SH-SY5Y (cell line): ENCODE measurements around the gene SPRING1.
A peak's percentile ranks its signal among the peaks of the same experiment; 100 is the strongest.

Experiments
- GATA2 ChIP-seq: IDR thresholded peaks from 2 replicates; pipeline ENCODE4 v1.6.1; 2011; ENCODE audit warnings: mild to moderate bottlenecking, low read depth, low read length
- GATA3 ChIP-seq: IDR thresholded peaks from 2 replicates; pipeline ENCODE4 v1.6.1; 2011; ENCODE audit warnings: low read depth, mild to moderate bottlenecking, low read length, moderate library complexity

Gene SPRING1

GRCh38 chr12:116703214-116703795 lies 34.6 kb downstream of the SPRING1 start:
- TF ChIP-seq GATA3: no peak
- no peak for TF ChIP-seq GATA2

DNA sequence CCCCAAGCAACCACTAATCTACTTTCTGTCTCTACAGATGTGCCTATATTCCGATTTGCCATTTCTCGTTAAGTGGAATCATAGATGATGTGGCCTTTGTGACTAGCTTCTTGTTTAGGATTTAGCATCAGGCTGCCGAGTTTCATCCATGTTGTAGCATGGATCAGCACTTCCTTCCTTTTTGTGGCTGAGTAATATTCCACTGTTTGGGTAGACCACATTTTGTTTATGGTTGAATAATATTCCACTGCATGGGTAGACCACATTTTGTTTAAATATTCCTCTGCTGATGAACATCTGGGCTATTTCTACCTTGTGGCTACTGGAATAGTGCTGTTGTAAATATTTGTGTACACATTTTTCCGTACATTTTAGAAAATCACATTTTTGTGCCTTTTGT lies 36.4 kb downstream of the SPRING1 start:
- TF ChIP-seq GATA3 (no peak), GATA2 (no peak)

DNA sequence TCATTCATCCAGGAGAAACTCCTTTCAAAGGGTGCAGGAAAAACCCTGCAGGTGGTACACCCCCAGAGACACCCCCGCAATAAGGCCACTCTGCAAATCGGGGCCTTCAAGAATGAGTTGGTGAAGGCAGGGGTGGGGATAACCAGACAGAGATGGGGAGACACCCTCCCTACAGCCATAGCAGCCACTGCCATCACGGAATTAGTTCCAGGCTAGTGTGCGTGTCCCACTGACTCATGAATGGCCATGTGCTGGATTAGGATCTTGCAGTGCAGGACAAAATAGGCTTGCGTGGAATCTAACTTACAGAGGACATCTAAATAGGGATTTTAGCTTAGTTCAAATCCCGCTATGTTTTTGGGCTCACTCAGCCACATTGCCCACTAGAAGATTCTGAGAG lies 37.8 kb downstream of the SPRING1 start:
- no peak for TF ChIP-seq GATA3
- TF ChIP-seq GATA2: no peak

DNA sequence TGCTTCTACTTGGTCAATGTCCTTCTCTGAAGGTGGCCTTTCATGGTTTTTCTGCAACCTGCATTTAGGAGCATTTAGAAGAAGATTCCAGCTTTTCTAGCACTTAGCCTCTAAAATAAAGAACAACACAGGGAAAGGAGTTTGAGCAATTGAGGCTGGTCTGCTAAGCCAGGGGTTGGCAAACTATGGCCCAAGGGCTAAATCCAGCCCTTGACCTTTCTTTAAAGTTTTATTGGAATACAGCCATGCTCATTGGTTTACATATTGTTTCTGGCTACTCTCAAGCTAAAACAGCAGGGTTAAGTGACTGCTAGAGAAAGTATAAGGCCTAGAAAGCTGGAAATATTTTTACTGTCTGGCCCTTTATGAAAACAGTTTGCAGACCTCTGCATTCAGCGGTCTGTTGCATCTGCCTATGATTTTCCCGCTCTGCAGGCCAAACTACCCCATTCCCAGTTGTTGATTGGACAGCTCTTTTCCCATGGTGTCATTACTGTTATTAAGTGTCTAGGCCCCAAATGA lies 39.3 kb downstream of the SPRING1 start:
- TF ChIP-seq GATA2: no peak
- no peak for TF ChIP-seq GATA3

GRCh38 chr12:116698116-116698515 lies 39.8 kb downstream of the SPRING1 start:
- TF ChIP-seq GATA3 (no peak), GATA2 (no peak)

DNA sequence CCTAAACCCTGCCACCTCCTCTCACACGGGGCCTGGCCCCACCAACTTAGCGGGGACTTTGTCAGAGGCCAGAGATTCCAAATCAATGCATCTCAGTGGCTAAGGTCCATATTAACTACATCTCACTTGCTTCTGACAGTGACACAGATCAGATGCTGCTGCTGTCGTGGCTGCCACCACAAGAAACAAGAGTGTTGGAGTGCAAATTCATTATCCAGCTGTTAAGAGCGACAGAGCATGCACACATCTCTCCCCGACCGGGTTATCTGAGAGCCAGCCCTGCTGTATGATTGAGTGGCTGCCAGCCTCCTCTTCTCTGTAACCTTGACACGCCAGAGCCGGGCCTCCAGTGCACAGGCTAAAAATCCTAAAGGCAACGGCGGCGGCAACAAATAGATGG lies 40.2 kb downstream of the SPRING1 start:
- TF ChIP-seq GATA3: no peak
- no peak for TF ChIP-seq GATA2

- no peak for TF ChIP-seq GATA3
- TF ChIP-seq GATA2: no peak
Observed at GRCh38 chr12:116697305-116697704, 40.6 kb downstream of the SPRING1 start.

GRCh38 chr12:116695464-116695725 lies 42.5 kb downstream of the SPRING1 start:
- no peak for TF ChIP-seq GATA2
- TF ChIP-seq GATA3: no peak

DNA sequence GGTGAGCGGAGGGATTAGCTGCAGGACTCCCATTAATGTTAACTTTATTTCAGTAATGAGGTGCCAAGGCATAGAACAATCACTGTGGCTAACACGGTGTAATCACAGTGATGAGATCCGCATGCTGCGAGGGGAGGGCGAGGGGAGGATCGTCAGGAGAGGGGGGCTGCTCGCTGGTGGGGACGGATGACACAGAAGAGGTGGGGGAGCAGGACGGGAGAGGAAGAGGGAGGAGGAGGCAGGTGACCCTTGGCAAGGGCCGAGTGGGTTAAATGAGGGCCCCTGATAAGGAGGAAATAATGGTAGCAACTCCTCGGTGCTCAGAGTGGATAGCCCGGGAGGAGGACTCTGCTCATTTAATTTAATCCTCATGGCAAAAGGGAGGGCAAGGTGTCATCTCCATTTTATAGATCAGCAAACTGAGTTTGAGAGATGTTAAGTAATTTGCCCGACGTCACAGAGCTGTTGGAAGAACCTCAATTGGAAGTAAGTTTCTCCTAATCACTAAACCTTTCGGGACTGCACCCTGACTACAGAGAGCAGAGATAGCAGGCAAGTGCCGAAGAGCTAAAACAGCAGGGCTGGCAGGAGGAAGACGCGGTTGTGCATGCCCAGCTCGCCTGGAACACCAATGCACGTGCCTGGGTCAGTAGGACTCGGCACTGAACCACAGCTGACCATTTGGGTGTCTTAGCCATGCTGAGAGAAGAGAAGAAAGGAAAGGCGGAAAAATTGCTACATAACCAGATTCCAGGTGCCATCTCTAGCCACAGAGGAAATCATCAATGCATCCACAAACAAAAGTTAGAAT lies 43.0 kb downstream of the SPRING1 start:
- TF ChIP-seq GATA2 (no peak), GATA3 (no peak)

- no peak for TF ChIP-seq GATA2
Observed at GRCh38 chr12:116693286-116694227, 44.3 kb downstream of the SPRING1 start.

DNA sequence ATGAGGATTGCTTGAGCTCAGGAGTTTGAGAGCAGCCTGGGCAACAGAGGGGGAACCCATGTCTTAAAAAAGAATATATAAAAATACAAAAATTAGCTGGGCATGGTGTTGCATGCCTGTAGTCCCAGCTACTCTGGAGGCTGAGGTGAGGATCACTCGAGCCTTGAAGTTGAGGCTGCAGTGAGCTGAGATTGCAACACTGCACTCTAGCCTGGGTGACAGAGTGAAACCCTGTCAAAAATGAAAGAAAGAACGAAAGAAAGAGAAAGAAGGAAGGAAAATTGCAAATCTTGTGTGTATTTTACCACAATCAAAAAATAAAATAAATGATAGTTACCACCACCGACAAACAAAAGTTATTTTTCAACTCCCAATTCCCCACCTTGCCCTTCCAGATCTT lies 45.3 kb downstream of the SPRING1 start:
- TF ChIP-seq GATA3 (no peak), GATA2 (no peak)

DNA sequence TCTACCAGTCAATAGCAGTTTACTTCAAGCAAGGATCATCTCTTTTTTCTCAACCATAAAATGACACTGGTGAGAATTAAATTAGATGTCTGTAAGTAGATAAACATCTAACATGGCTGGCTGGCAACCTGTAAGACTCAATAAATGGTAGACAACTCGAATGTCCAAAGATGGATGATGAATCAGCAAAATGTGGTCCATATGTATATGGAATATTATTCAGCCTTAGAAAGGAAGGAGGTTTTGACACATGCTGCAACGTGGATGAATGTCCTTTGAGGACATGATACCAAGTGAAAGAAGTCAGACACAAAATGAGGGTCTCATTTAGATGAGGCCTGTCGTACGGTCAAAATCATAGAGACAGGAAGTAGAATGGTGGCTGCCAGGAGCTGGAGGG lies 46.2 kb downstream of the SPRING1 start:
- TF ChIP-seq GATA3: no peak
- no peak for TF ChIP-seq GATA2

- TF ChIP-seq GATA3 (no peak), GATA2 (no peak)
Observed at GRCh38 chr12:116691205-116691604, 46.7 kb downstream of the SPRING1 start.

DNA sequence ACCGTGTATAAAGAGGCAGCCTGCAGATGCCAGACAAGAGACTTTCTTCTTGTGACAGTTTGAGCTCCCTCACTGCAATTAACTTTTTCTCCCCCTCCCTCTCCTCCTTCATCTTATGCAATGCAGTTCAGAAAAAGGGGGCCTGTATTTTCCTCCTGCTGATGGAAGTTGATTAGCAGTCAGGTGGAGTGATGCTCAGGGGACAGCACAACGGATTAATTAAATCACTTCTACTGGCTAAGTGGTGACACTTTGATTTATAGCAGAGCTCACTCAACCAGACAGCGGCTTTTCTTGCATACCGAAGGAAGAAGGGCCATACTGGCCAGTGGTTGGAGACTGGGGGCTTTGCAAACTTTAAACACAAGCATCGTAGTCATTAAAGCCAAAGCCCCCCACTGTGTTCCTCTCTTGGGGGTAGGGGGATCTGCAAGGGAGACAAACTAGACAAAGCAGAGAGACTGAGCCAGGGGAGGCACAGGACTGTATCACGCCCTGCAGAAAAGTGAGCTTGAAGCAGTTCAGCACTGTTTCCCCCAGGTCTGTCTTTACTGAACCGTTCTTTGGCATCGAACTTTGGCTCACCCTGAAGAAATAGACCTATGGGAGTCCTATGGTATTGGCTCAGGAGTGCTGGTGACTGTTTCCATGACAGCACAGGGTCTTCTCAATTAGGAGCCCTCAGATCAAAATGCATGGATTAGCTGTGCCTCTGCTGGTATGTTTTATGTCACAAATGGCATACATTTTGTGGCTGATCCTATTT lies 47.7 kb downstream of the SPRING1 start:
- peak; percentile 42; the same call in 1 of the 2 replicates for TF ChIP-seq GATA2
- no peak for TF ChIP-seq GATA3

GRCh38 chr12:116689521-116689920 lies 48.3 kb downstream of the SPRING1 start:
- no peak for TF ChIP-seq GATA3
- no peak for TF ChIP-seq GATA2
